IPS-20b (cell line): ENCODE results near the gene GJB4.
"Not testable (repeated sequence)": the region's sequence is repeated elsewhere in the genome, so short reads cannot be mapped to it uniquely, and the experiment has no call there.

ENCODE experiments used
- H3K27ac ChIP-seq: one replicate; pipeline ENCODE4 v1.5.1; 2013; ENCODE audit warnings: low read length
- H3K27me3 ChIP-seq: 2 replicates; pipeline ENCODE4 v1.6.1; 2013; ENCODE audit warnings: mild to moderate bottlenecking, low read length, inconsistent platforms; ENCODE audit not compliant: insufficient read depth
- H3K36me3 ChIP-seq: 2 replicates; pipeline ENCODE4 v1.6.1; 2013; ENCODE audit warnings: low read depth, mild to moderate bottlenecking, inconsistent platforms, low read length, moderate library complexity; ENCODE audit not compliant: insufficient read depth
- H3K4me1 ChIP-seq: 2 replicates; pipeline ENCODE4 v1.6.1; 2013; ENCODE audit warnings: mild to moderate bottlenecking, control low read depth, inconsistent platforms, low read length, moderate library complexity; ENCODE audit not compliant: insufficient read depth
- H3K4me3 ChIP-seq: 2 replicates; pipeline ENCODE4 v1.5.1; 2013; ENCODE audit warnings: mild to moderate bottlenecking, low read length, inconsistent platforms
- H3K9ac ChIP-seq: 2 replicates; pipeline ENCODE4 v1.6.1; 2013; ENCODE audit warnings: low read depth, mild to moderate bottlenecking, inconsistent platforms, low read length, moderate library complexity
- H3K9me3 ChIP-seq: 2 replicates; pipeline ENCODE4 v1.6.1; 2013; ENCODE audit warnings: mild to moderate bottlenecking, low read depth, low read length, inconsistent platforms; ENCODE audit not compliant: insufficient read depth

The GJB4 gene

GRCh38 chr1:34732831-34733230, 26.7 kb upstream of the GJB4 start:
- H3K4me1 ChIP-seq, H3K9me3 ChIP-seq, H3K4me3 ChIP-seq, H3K9ac ChIP-seq, H3K27ac ChIP-seq, H3K27me3 ChIP-seq, H3K36me3 ChIP-seq: not testable (repeated sequence)

GRCh38 chr1:34736692-34737091, 22.8 kb upstream of the GJB4 start:
- Histone ChIP-seq H3K9me3 (no peaks in the 10 kb centered on the region), H3K9ac (no peak overlapping the region), H3K4me1 (no peaks in the 10 kb centered on the region), H3K27ac (no peak overlapping the region), H3K27me3 (peaks cover 7% of the 10 kb centered on the region), H3K36me3 (no peaks in the 10 kb centered on the region), H3K4me3 (no peak overlapping the region)

- not testable (repeated sequence) for H3K36me3 ChIP-seq, H3K27ac ChIP-seq, H3K4me1 ChIP-seq, H3K4me3 ChIP-seq, H3K9me3 ChIP-seq, H3K9ac ChIP-seq
- H3K27me3 ChIP-seq, result peaks cover 13% of the 10 kb centered on the region
Measured at GRCh38 chr1:34737236-34737635, 22.3 kb upstream of the GJB4 start.

GRCh38 chr1:34739613-34740012, 19.9 kb upstream of the GJB4 start:
- Histone ChIP-seq H3K36me3 (no peaks in the 10 kb centered on the region), H3K9ac (no peak overlapping the region), H3K4me1 (no peaks in the 10 kb centered on the region), H3K9me3 (no peaks in the 10 kb centered on the region), H3K27ac (no peak overlapping the region), H3K27me3 (peaks cover 22% of the 10 kb centered on the region), H3K4me3 (no peak overlapping the region)

GRCh38 chr1:34740161-34740868, 19.2 kb upstream of the GJB4 start:
- Histone ChIP-seq H3K9me3 (no peaks in the 10 kb centered on the region), H3K27me3 (peaks cover 22% of the 10 kb centered on the region), H3K27ac (no peak overlapping the region)

DNA sequence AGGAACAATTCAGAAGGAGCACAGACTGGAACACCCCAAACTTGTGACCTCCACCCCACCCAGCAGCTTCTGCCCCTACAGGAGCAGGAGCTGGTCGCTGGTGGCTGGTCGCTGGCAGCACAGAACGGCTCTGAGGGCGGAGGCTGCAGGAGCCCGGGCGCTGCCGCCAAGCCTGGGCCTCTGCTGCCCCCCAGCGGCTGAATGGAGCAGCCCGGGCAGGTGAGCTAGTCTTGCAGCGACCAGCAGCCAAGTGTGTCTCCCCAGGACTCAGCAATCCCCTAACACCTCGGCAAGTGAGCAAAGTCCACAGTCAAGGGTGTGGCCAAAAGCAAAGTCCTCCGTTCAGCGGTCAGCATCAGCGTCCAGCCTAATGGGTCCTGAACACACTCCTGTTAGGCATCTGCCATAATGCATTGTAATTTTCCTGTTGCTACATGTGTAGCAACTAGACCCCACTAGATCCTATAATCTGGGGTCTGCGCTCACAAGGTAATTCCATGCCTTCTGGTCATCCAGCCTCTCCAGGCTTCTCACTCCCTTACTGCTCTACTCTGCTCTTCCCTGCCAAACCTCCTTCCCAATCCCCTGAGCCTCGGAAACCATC, 16.8 kb upstream of the GJB4 start:
- Histone ChIP-seq H3K4me3 (no peak overlapping the region), H3K36me3 (no peaks in the 10 kb centered on the region), H3K9me3 (no peaks in the 10 kb centered on the region), H3K9ac (no peak overlapping the region), H3K27me3 (peaks cover 22% of the 10 kb centered on the region), H3K27ac (no peak overlapping the region), H3K4me1 (no peaks in the 10 kb centered on the region)

More at GRCh38 chr1:34740161-34740868, 19.2 kb upstream of the GJB4 start:
- H3K9ac ChIP-seq, result no peak overlapping the region
- H3K36me3 ChIP-seq, result no peaks in the 10 kb centered on the region
- no peak overlapping the region for H3K4me3 ChIP-seq
- H3K4me1 ChIP-seq, result no peaks in the 10 kb centered on the region

- peaks cover 22% of the 10 kb centered on the region for H3K27me3 ChIP-seq
- no peak overlapping the region for H3K9ac ChIP-seq
- no peaks in the 10 kb centered on the region for H3K9me3 ChIP-seq
- H3K36me3 ChIP-seq, result no peaks in the 10 kb centered on the region
- H3K4me1 ChIP-seq, result no peaks in the 10 kb centered on the region
- H3K4me3 ChIP-seq, result no peak overlapping the region
- no peak overlapping the region for H3K27ac ChIP-seq
Measured at GRCh38 chr1:34743775-34744174, 15.8 kb upstream of the GJB4 start.

GRCh38 chr1:34744851-34745250, 14.7 kb upstream of the GJB4 start:
- no peaks in the 10 kb centered on the region for H3K36me3 ChIP-seq
- no peak overlapping the region for H3K27ac ChIP-seq
- H3K4me3 ChIP-seq, result no peak overlapping the region
- H3K4me1 ChIP-seq, result 0 out of 2 replicates have a peak, but pooled peaks cover 4% of the 10 kb centered on the region
- peaks cover 18% of the 10 kb centered on the region for H3K27me3 ChIP-seq
- no peak overlapping the region for H3K9ac ChIP-seq
- no peaks in the 10 kb centered on the region for H3K9me3 ChIP-seq

GRCh38 chr1:34745666-34746065, 13.9 kb upstream of the GJB4 start:
- H3K27me3 ChIP-seq, result peaks cover 17% of the 10 kb centered on the region
- H3K27ac ChIP-seq, result no peak overlapping the region
- H3K9me3 ChIP-seq, result no peaks in the 10 kb centered on the region
- no peak overlapping the region for H3K4me3 ChIP-seq
- H3K9ac ChIP-seq, result no peak overlapping the region
- no peaks in the 10 kb centered on the region for H3K36me3 ChIP-seq
- H3K4me1 ChIP-seq, result 0 out of 2 replicates have a peak, but pooled peaks cover 4% of the 10 kb centered on the region

GRCh38 chr1:34746101-34746500, 13.4 kb upstream of the GJB4 start:
- no peaks in the 10 kb centered on the region for H3K9me3 ChIP-seq
- peaks cover 17% of the 10 kb centered on the region for H3K27me3 ChIP-seq
- no peak overlapping the region for H3K4me3 ChIP-seq
- H3K36me3 ChIP-seq, result no peaks in the 10 kb centered on the region
- no peak overlapping the region for H3K9ac ChIP-seq
- H3K27ac ChIP-seq, result no peak overlapping the region
- 0 out of 2 replicates have a peak, but pooled peaks cover 4% of the 10 kb centered on the region for H3K4me1 ChIP-seq

DNA sequence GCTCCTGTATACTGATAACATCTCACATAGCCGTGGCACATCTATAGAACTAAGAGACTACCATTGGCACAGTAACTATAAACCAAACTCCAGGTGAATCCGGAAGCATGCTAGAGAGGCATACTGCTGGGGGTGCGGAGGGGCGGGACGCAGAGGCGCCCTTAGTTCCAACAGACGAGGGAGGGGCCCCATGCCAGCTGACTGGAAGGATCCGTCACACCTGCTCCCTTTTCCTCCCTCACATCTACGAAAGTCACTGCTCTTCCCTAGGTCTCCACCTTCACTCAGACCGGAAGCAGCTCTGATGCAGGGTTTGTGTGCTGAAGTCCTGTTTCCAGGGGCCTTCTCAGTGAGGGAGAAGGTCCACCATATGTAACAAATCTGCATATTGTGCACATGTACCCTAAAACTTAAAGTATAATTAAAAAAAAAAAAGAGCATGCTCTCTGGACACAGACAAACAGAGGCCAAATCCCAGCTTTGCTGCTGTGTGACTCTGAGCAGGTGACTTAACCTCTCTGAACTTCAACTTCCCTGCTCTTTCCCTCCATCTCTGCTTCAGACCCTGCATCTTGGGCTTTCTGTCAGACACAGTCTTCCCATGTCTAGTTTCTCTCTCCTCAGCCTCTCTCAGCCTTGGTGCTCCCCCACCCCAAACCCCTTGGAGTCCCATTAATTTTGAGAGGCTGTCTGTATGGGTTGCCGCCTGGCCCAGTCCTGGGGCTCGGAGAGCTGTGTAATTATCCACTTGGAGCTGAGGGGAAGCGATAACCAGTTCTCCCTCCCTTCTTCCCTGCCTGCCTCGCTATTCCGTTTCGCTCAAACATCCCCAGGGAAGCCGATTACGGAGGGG, 12.5 kb upstream of the GJB4 start:
- Histone ChIP-seq H3K9me3 (no peaks in the 10 kb centered on the region), H3K27ac (no peak overlapping the region), H3K4me1 (0 out of 2 replicates have a peak, but pooled peaks cover 4% of the 10 kb centered on the region), H3K4me3 (no peak overlapping the region), H3K36me3 (no peaks in the 10 kb centered on the region), H3K27me3 (peaks cover 12% of the 10 kb centered on the region), H3K9ac (no peak overlapping the region)

- Histone ChIP-seq H3K9me3 (no peaks in the 10 kb centered on the region), H3K9ac (no peak overlapping the region), H3K36me3 (no peaks in the 10 kb centered on the region), H3K27ac (no peak overlapping the region), H3K27me3 (peaks cover 6% of the 10 kb centered on the region), H3K4me3 (no peak overlapping the region), H3K4me1 (0 out of 2 replicates have a peak, but pooled peaks cover 4% of the 10 kb centered on the region)
Measured at GRCh38 chr1:34747638-34747941, 11.9 kb upstream of the GJB4 start.
